HT1080 (cell line): ENCODE data around the gene SCAMP5. TPM values are rescaled to one million over a fixed set of nuclear protein-coding genes. Genes with fewer than 3 reads are reported as not detected.
A peak's percentile ranks its signal among the peaks of the same experiment; 100 is the strongest.

ENCODE experiments used
- DNase-seq: peaks from one replicate; pipeline ENCODE4 v3.0.0-alpha.2; 2015; ENCODE audit warnings: low read depth
- polyA plus RNA-seq, 2 experiments: library from polyadenylated mRNA; depleted of rRNA; stranded (reverse); fragments of >200 nt; gene quantifications; 2 replicates each; pipeline ENCODE4 v1.2.3, GENCODE V29; 2015
- total RNA-seq: library from RNA; depleted of rRNA; stranded (reverse); fragments of >200 nt; shearing (Covaris generic); gene quantifications from 2 replicates; pipeline ENCODE4 v1.2.3, GENCODE V29; 2014; rRNA removed

Gene SCAMP5, protein sequence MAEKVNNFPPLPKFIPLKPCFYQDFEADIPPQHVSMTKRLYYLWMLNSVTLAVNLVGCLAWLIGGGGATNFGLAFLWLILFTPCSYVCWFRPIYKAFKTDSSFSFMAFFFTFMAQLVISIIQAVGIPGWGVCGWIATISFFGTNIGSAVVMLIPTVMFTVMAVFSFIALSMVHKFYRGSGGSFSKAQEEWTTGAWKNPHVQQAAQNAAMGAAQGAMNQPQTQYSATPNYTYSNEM
- 0.90 and 1.8 TPM in 2 replicates for total RNA-seq
- 1.1 and 1.6 TPM in 2 replicates for polyA plus RNA-seq (2015; cell fraction: cytosol; rRNA removed)
- 1.6 and 4.9 TPM in 2 replicates for polyA plus RNA-seq (2015; cell fraction: nucleus; rRNA removed)

- peak; percentile 81 for DNase-seq
These were observed at the start of gene SCAMP5 for GRCh38 chr15:74995182-74995778. SCAMP5 (plus strand) TSS chr15:74995563; CDS start chr15:75011840, 16,277 bp downstream.

DNA sequence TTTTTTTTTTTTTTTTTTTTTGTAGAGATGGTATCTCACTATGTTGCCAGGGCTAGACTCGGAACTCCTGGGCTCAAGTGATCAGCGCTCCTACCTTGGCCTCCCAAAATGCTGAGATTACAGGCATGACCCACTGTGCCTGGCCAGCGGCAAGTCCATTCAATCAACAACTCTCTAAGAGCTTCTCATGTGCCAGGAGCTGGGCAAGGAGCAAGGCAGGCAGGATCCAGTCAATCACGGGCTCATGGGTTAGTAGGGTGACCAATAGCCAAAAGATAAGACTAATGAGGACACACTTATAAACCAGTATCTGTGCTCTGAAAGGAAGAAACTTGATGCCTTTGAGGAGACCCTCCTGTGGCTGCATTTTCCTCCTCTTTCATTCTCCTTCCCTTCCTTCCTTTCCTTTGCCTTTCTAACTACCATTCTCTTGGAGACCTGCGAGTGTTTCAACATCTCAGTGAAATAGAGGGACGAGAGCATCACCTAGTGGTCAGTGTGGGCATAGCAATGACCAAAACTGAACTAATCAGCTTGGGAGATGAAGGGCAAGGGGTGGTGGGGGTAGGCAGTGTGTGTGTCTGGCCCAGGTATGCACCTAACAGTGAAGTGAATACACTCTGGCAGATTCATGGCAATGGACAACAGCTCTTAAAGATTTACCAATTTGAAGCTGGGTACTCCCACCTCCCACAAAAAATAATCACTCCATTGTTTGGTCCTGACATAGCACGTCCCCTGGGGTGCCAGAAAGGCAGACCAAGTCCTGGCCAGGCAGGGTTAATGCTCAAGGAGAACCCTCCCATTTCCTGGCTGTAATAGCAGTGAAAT is 45.1 kb upstream of the SCAMP5 start:
- peak; percentile 65 for DNase-seq

GRCh38 chr15:74951006-74951405 is 44.4 kb upstream of the SCAMP5 start:
- no peak for DNase-seq

GRCh38 chr15:74954515-74954914 is 40.8 kb upstream of the SCAMP5 start:
- no peak for DNase-seq

GRCh38 chr15:74955017-74955416 is 40.3 kb upstream of the SCAMP5 start:
- DNase-seq: no peak

DNA sequence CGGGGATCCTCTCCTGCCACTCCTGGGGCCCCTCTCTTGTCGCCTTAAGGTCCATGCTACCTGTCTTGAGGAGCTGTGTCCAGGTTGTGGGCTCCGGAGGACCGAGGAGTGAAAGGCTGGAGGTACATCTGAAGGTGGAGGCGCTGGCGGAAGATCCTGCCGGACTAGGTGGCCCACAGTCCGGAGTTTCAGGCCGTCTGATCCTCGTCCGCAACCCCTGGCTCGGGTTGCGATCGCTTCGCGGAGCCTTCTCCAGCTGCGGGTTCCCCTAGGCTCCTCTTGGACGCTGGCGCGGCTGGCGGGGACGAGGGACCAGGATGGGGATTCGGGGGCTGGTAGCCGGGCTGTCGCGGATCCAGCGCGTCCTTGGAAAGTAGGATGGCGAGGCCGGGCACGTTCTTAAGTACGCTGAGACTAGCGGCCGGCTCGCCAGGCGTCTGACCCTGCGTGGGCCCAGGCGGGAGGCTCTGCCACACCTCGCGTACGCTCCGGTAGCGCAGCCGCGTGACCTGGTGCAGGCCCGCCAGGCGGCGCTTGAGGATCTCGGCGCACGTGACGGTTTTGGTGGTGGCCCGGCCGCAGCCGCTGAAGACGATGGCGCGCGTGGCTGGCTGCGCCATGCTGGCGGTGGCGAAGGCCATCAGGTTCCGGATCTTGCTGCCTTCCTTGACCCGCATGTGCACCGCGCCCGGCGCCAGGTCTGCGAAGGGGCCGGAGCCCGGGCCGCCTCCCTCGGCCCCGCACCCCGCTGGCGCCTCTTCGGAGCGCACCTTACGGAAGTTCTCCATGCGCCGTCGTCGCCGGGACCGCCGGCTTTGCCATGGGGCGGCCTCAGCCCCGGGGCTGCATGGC is 39.3 kb upstream of the SCAMP5 start:
- no peak for DNase-seq

DNA sequence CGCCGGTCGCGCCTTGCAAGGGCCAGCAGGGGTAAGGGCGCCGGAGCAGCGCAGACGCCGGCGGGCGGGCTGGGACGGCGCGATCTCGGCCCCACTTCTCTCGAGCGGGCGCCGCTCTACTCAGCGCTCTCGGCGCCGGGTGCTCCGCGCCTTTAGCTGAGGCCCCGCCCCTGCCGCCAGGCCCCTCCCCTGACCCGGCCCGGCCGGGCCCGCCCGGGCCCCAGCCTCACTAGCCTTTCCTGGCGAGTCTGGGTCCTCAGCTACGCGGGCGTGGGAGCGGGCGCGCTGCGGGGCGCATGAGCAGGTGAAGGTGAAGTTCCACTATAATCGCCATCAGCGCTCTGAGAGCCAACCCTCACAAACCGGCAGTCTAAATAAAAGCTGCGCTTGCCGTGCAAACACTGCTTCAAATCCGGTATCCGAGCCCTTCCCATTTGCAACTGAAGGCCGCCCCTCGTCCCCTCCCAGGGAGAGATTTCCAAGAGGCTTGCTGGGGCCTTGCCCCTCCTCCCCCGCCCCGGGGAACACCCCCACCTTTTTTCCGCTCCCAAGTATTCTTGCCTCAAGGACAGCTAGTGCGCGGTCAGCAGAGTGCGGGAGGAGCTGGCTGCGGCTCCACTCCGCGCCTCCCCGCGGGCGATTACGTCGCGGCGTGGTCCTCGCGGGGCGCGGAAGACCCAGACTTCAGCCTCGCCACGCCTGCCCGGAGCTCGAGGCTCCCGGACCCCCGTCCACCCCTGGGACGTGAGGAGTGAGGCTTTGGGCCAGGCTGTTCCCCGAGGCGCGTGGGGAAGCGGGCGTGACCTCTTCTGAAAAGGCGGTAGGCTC is 38.5 kb upstream of the SCAMP5 start, which contains the start of gene RPP25:
Gene RPP25, minus strand, starts transcription at position 125 of the 828 bp plus-strand sequence. CDS start 189 bp downstream, outside the sequence.
- peak; percentile 27 for DNase-seq

DNA sequence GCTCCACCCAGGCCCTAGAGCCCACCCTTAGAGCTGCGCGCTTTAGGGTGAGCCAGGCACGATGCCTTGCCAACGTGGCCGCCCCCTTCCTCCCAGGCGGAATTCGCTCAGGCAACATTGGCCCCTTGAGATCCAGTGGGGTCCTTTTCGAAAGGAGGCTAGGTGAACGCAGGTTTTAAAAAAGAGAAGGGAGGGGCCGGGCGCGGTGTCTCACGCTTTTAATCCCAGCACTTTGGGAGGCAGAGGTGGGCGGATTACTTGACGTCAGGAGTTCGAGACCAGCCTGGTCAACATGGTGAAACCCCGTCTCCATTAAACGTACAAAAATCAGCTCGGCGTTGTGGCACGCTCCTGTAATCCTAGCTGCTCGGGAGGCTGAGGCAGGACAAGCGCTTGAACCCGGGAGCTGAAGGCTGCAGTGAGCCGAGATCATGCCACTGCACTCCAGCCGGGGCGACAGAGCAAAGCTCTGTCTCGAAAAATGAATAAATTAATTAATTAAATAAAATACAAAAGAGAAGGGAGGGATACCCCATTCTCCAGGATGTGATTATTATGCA is 37.8 kb upstream of the SCAMP5 start:
- no peak for DNase-seq

DNA sequence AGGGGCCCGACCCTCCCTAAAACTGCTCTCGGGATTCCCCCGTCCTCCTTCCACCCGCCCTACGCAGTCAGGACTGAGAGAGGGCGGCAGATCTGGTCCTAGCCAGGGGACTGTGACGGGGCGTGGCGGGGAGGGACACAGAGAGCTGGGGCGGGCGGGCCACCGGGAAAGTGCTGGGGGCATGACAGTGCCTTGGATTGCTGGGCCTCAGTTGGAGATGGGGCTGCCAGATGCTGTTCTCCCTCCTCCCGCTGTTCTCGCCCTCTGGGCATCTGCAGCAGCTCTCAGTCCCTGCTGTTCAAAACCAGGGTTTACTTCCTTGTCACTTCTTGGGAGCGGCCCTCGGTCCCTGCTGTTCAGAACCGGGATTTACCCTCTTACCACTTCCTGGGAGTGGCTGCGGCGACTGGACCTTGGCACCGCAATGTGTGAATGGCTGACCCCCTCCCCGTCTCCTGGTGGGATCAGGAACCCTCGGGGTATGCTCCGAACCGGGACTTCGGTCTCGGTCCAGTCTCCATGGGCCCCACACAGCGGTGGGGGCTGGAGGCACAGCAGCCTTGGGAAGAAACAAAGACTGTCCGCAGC is 36.9 kb upstream of the SCAMP5 start:
- DNase-seq: no peak

- DNase-seq: no peak
These were observed 36.3 kb upstream of the SCAMP5 start for GRCh38 chr15:74958908-74959585.

DNA sequence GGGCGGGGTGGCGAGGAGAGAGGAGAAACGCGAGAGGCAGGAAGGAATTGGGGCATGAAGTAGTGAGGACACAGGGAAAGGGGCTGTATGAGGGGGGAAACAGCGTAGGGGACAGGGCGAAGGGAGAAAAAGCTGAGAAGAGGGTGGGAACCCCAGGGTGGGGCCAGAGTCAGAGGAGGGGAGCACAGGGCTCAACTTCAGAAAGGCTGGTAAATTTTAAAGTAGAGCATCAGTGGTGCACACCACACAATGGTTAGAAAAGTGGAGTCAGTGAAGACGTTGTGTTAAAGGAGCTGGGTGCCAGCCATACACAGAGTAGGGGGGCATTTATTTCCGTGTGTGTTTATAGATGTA is 35.8 kb upstream of the SCAMP5 start:
- DNase-seq: no peak

- DNase-seq: no peak
These were observed 35.1 kb upstream of the SCAMP5 start for GRCh38 chr15:74960286-74960685.

DNA sequence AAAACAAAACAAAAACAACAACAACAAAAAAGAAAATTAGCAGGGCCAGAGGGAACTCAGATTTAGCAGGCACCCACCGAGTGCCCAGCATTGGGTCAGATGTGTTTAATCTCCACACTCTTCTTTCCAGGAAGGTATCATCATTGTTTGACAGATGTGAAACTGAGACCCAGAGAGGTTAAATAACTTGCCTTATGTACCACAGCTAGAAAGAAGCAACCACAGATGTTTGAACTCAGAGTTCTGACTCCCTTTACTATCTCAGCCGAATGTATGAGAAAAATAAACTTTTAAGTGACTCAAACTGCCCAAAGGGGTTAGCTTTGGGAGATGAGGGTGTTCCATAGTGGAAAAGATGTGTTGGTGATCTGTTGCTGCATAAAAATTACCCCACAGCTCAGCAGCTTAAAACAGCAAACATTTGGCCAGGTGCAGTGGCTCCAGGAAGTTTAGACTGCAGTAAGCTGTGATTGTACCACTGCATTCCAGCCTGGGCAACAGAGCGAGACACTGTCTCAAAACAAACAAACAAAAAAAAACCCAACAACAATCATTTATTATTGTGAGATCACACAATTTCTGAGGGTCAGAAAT is 34.3 kb upstream of the SCAMP5 start:
- DNase-seq: no peak

DNA sequence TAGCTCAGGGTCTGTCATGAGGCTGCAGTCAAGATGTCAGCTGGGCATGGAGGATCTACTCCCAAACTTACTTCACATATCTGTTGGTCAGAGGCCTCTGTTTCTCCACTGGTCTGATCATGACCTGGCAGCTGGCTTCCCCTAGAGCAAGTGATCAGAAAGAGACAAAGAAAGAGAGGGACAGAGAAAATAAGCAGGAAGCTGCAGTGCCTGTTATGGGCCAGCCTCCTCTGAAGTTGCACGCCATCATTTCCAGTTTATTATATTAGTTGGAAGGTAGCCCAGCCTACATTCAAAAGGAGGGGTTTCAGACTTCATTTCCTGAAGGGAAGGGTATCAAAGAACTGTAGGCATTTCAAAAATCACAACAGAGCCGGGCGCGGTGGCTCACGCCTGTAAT is 33.7 kb upstream of the SCAMP5 start:
- no peak for DNase-seq

DNA sequence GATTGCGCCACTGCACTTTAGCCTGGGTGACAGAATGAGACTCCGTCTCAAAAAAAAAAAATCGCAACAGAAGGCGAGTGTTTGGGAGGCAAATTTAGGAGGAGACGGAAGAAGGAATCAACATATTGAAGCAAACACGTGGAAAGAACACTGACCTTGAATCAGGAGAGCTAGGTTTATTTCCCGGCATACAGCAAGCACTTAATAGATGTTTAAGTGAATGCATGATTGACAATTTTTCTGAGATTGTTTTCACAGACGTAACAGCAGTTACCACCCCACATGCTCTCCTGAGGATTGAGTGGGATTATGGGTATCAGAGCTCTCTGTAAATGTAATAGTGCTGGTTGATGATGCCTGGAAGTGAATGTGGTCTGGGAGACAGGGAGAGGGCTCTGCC is 33.1 kb upstream of the SCAMP5 start:
- DNase-seq: no peak

- no peak for DNase-seq
These were observed 32.7 kb upstream of the SCAMP5 start for GRCh38 chr15:74962671-74963070.

DNA sequence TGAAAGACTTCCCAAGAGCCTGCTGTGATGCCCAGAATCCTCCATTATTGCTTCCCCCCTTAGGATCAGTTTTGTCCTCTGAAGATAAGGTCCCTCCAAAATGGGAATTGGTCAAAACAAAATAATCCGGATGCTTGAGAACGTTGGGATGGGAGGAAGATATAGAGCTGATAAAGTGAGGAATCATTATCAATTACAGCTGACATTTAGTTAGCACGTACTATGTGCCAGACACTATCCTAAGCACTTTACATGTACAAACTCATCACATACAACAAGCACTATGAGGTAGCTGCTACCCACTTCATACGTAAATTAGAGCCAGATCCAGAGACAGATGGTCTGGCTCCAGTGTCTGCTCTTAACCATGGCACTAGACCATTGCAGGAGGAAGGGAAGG is 32.1 kb upstream of the SCAMP5 start:
- DNase-seq: no peak

- DNase-seq: peak; percentile 79
These were observed 30.6 kb upstream of the SCAMP5 start for GRCh38 chr15:74964794-74965193.

GRCh38 chr15:74967670-74968069 is 27.7 kb upstream of the SCAMP5 start:
- DNase-seq: no peak
